ENCODE data around the gene HACL1.

- TF ChIP-seq CTCF (IDR thresholded peaks at IDR 0.05): no peak
- no peak for TF ChIP-seq POLR2A (IDR thresholded peaks at IDR 0.05)
These were observed 16.1 kb downstream of the HACL1 start for GRCh38 chr3:15585111-15585845.

Data from right lobe of liver (tissue), 4 donors.